LNCaP clone FGC (cell line): ENCODE results near the gene SPRTN.
A peak's percentile ranks its signal among the peaks of the same experiment; 100 is the strongest.

ENCODE experiments used
- DNase-seq: peaks from one replicate; pipeline ENCODE4 v3.0.0-alpha.2; 2011; ENCODE audit warnings: low read depth
- H3K4me3 ChIP-seq: 2 replicates; pipeline ENCODE4 v1.5.1; 2011; ENCODE audit warnings: mild to moderate bottlenecking, low read depth, low read length, control low read depth
- CTCF ChIP-seq: IDR thresholded peaks from 2 replicates; pipeline ENCODE4 v1.5.1; 2012; ENCODE audit warnings: mild to moderate bottlenecking; ENCODE audit not compliant: control insufficient read depth, insufficient read depth; ENCODE audit errors: extremely low read depth

Gene SPRTN

GRCh38 chr1:231315887-231316286 lies 22.2 kb upstream of the SPRTN start:
- peak; percentile 52 for TF ChIP-seq CTCF
- DNase-seq: no peak
- no peak overlapping the region for H3K4me3 ChIP-seq

- DNase-seq: no peak
- no peak overlapping the region for H3K4me3 ChIP-seq
- no peak for TF ChIP-seq CTCF
Measured at GRCh38 chr1:231317306-231318014, 20.6 kb upstream of the SPRTN start.

GRCh38 chr1:231318015-231318355 lies 20.1 kb upstream of the SPRTN start:
- no peak for TF ChIP-seq CTCF
- H3K4me3 ChIP-seq: no peak overlapping the region
- no peak for DNase-seq

- no peak for DNase-seq
- TF ChIP-seq CTCF: no peak
- no peak overlapping the region for H3K4me3 ChIP-seq
Measured at GRCh38 chr1:231318568-231318967, 19.5 kb upstream of the SPRTN start.

- no peak for TF ChIP-seq CTCF
Measured at GRCh38 chr1:231319080-231319479, 19.0 kb upstream of the SPRTN start.

GRCh38 chr1:231322880-231323530 lies 15.1 kb upstream of the SPRTN start:
- no peak for DNase-seq
- H3K4me3 ChIP-seq: no peak overlapping the region
- TF ChIP-seq CTCF: no peak

More at GRCh38 chr1:231319080-231319479, 19.0 kb upstream of the SPRTN start:
- no peak overlapping the region for H3K4me3 ChIP-seq
- DNase-seq: no peak

GRCh38 chr1:231324660-231325059 lies 13.4 kb upstream of the SPRTN start:
- no peak for TF ChIP-seq CTCF
- DNase-seq: no peak
- no peak overlapping the region for H3K4me3 ChIP-seq
